OCI-LY7 (cell line): Measurements from ENCODE around the gene ADARB2.

ENCODE experiments used
- EZH2phosphoT487 ChIP-seq: fragments of 200-600 bp; sonication (generic); IDR thresholded peaks from 2 replicates; pipeline ENCODE4 v1.6.1; 2018; ENCODE audit warnings: low read depth, borderline replicate concordance, mild to moderate bottlenecking, mixed run types, antibody characterized with exemption, low read length, moderate library complexity, mixed read lengths
- TF ChIP-seq, protein P1 (sequence below): fragments of 200-600 bp; sonication (generic); conservative IDR thresholded peaks from 2 replicates; pipeline ENCODE4 v1.5.1; 2014; ENCODE audit warnings: mild to moderate bottlenecking, antibody characterized with exemption, low read length, moderate library complexity, mixed read lengths

DNA sequence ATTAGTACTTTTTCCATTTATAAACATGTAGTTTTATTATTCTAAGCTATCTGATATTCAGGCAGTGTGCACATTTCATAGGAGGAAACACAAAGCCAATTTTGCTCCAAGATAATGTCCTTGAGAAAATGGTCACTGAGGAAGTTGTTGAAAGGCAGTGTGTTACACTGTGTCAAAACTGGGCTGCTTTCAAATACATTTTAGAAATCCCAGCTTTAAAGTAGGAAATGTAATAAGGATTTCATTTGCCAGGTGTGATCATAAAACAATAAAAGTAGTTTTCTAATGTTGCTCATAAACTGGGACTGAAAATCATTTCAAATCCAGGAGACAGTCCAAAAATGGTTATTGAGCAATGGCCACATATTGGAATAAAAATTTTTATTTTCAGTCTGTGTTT lies 601.1 kb downstream of the ADARB2 start:
- TF ChIP-seq, protein P1, sequence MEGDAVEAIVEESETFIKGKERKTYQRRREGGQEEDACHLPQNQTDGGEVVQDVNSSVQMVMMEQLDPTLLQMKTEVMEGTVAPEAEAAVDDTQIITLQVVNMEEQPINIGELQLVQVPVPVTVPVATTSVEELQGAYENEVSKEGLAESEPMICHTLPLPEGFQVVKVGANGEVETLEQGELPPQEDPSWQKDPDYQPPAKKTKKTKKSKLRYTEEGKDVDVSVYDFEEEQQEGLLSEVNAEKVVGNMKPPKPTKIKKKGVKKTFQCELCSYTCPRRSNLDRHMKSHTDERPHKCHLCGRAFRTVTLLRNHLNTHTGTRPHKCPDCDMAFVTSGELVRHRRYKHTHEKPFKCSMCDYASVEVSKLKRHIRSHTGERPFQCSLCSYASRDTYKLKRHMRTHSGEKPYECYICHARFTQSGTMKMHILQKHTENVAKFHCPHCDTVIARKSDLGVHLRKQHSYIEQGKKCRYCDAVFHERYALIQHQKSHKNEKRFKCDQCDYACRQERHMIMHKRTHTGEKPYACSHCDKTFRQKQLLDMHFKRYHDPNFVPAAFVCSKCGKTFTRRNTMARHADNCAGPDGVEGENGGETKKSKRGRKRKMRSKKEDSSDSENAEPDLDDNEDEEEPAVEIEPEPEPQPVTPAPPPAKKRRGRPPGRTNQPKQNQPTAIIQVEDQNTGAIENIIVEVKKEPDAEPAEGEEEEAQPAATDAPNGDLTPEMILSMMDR, result no peak
- TF ChIP-seq EZH2phosphoT487, result no peak
